Stimulated activated naive CD8-positive, alpha-beta T cell treated with anti-CD3 and anti-CD28 coated beads, Interleukin-15, Interleukin-2, amounts not matched to agents 100 ng/mL and 50 ng/mL, for 24 hours (primary cell): ENCODE data around the gene RAB11A.

Experiments used
- H3K27ac Mint-ChIP-seq: one replicate; pipeline ENCODE4 v1.8.0; 2021; ENCODE audit warnings: mild to moderate bottlenecking, mixed read lengths
- H3K27me3 Mint-ChIP-seq: one replicate; pipeline ENCODE4 v1.8.0; 2021; ENCODE audit warnings: mixed read lengths
- H3K36me3 Mint-ChIP-seq: one replicate; pipeline ENCODE4 v1.8.0; 2021; ENCODE audit warnings: low read depth, mixed read lengths
- H3K4me1 Mint-ChIP-seq: one replicate; pipeline ENCODE4 v1.8.0; 2021; ENCODE audit warnings: low read depth, mixed read lengths
- H3K4me3 Mint-ChIP-seq: one replicate; pipeline ENCODE4 v1.8.0; 2021; ENCODE audit warnings: mild to moderate bottlenecking, mixed read lengths
- H3K9me3 Mint-ChIP-seq: one replicate; pipeline ENCODE4 v1.8.0; 2021; ENCODE audit warnings: mixed read lengths

RAB11A gene

DNA sequence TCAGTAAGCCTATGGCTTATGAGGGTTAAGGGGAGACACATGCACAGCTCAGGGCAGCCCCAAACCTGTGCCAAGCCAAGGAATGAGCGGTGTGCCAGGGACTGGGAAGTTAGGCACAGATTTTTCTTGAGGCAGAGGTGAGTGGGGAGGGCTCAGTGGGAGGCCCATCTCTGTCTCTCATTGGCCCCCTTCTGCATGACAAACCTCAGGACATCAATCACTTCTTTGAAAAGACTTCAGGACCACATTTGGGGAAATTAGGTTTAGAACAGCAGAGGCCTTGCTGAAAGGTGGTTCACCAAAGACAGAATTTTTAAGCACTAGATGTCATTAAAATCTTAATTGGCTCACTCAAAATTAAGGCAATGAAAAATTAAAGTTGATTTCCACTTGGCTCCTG lies 57.2 kb downstream of the RAB11A start:
- Mint-ChIP-seq H3K36me3 (no peaks in the 10 kb centered on the region), H3K9me3 (no peaks in the 10 kb centered on the region), H3K27ac (no peak overlapping the region), H3K4me1 (no peaks in the 10 kb centered on the region), H3K27me3 (no peaks in the 10 kb centered on the region), H3K4me3 (no peak overlapping the region)

DNA sequence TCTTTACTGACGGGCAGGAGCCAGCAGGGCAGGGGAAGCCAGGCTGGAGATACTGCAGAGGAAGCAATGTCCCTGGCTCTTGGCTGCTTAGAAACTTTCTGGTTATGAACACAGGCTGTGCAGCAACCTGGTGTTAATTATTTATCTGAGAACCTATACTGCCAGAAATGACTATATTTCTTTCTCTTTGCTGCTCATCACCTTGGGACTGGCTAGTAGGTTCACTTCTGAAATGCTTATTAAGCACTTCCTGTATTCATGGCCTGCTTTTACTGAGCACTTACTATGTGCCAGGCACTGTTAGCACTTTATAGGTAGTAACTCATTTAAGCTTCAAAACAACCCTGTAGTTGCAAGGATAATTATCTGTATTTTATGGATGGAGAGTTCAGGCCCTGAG lies 57.6 kb downstream of the RAB11A start:
- no peak overlapping the region for H3K27ac Mint-ChIP-seq
- H3K9me3 Mint-ChIP-seq: no peaks in the 10 kb centered on the region
- no peak overlapping the region for H3K4me3 Mint-ChIP-seq
- no peaks in the 10 kb centered on the region for H3K27me3 Mint-ChIP-seq
- H3K36me3 Mint-ChIP-seq: no peaks in the 10 kb centered on the region
- H3K4me1 Mint-ChIP-seq: no peaks in the 10 kb centered on the region

DNA sequence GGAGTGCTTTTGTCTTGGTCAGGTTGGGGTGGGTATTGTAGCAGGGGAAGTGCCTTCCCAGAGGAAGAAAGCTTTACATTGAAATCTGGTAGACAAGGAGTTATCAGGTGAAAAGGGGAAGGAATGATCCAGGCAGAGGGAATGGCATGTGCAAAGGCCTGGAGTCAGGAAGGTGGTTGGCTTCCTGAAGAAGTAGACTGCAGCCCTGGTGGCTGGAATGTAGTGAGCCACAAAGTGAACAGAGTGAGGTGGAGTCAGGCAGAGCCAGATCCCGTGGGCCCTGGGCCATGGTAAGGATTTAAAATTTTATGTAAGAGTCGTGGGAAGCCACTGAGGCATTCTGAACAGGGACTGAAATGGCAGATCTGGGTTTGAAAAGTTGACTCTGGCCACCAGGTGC lies 58.3 kb downstream of the RAB11A start:
- no peaks in the 10 kb centered on the region for H3K27me3 Mint-ChIP-seq
- no peaks in the 10 kb centered on the region for H3K36me3 Mint-ChIP-seq
- no peaks in the 10 kb centered on the region for H3K4me1 Mint-ChIP-seq
- no peaks in the 10 kb centered on the region for H3K9me3 Mint-ChIP-seq
- H3K27ac Mint-ChIP-seq: no peak overlapping the region
- no peak overlapping the region for H3K4me3 Mint-ChIP-seq

DNA sequence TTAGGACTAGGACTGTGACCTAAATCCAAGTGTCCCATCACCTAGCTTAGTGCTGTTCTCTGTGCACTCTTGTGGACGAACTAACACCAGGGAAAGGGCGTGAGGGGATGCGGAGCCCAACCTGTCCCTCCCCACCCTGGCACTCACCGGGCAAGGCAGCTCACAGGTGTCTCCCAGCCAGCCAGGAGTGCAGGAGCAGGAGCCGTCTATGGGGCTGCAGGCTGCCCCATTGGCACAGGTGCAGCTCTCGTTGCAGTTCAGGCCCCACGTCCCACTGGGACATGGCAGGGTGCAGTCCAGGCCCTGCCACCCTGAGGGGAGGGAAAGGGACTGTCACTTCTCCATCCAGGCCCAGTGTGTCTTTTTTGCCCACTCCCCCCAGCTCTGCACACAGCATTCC lies 60.3 kb downstream of the RAB11A start:
- H3K27me3 Mint-ChIP-seq: no peaks in the 10 kb centered on the region
- H3K9me3 Mint-ChIP-seq: no peaks in the 10 kb centered on the region
- H3K4me1 Mint-ChIP-seq: no peaks in the 10 kb centered on the region
- no peaks in the 10 kb centered on the region for H3K36me3 Mint-ChIP-seq
- no peak overlapping the region for H3K27ac Mint-ChIP-seq
- H3K4me3 Mint-ChIP-seq: no peak overlapping the region

DNA sequence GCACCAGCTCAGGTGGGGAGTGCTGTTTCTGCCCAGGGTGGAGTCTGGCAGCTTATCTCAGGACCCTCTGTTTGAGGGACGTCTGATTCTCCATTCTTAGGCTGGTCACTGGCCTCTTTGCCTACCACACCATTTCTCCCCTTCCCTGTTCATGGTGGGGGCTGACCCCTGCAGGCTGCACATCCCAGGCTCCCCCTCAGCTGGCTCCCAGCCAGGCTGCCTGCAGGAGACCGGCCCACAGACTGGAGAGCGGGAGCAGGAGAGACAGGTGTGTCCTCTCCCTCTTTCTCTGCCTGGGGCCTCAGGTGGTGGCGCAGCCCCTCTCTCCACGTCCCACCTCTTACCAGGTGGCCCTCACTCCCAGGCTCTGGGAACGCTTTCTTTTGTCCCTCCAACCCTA lies 60.8 kb downstream of the RAB11A start:
- no peaks in the 10 kb centered on the region for H3K9me3 Mint-ChIP-seq
- no peaks in the 10 kb centered on the region for H3K4me1 Mint-ChIP-seq
- no peaks in the 10 kb centered on the region for H3K27me3 Mint-ChIP-seq
- no peak overlapping the region for H3K4me3 Mint-ChIP-seq
- H3K36me3 Mint-ChIP-seq: no peaks in the 10 kb centered on the region
- no peak overlapping the region for H3K27ac Mint-ChIP-seq

DNA sequence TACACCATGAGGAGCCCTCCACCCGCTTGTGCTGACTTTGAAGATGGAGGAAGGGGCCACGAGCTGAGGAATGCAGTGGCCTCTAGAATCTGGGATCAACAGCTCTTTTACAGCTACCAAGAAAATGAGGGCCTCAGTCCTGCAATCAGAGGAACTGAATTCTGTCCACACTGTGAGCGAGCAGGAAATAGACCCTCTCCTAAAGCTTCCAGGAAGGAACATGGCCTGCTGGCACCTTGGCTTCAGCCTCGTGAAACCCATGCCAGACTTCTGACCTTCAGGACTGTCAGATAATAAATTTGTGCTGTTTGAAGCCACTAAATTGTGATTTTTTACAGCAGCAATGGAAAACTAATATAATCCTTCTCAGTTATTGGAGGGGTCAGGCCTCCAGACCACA lies 61.9 kb downstream of the RAB11A start:
- Mint-ChIP-seq H3K4me1 (no peaks in the 10 kb centered on the region), H3K9me3 (no peaks in the 10 kb centered on the region), H3K36me3 (no peaks in the 10 kb centered on the region), H3K27ac (no peak overlapping the region), H3K4me3 (no peak overlapping the region), H3K27me3 (no peaks in the 10 kb centered on the region)

DNA sequence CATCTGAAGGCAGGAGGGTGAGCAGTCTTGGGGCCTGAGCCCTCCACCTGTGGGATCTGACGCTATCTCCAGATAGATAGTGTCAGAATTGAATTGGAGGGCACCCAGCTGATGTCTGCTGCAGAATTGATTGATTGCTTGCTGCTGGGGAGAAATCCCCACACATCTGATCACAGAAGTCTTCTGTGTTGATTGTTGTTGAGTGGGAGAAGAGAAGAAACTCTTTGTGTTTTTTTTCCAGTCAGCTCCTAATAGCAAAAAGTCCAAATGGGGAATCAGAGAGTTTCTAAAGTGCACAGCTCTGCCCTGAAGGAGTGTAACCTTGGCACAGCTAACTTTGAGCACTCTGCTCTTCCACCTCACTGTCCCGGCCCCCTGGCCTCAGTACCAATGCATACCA lies 66.1 kb downstream of the RAB11A start:
- H3K36me3 Mint-ChIP-seq: no peaks in the 10 kb centered on the region
- H3K9me3 Mint-ChIP-seq: no peaks in the 10 kb centered on the region

DNA sequence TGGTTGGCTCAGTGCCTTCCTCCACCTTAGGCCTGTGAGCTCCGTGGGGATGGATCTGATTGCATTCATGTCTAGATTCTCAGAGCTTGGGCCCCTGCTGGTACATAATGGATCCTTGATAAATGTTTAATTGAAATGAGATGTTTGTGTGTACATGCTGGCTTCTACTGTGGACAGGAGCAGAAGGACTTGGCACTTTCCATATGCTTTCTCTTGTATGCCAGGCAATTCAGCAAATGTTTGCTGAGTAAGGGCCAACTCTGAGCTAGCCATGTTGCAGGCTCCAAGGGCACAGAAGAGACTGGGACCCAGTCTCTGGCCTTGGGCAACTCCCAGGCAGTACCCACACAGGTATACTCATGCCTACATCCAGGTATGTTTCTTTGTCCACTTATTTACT lies 67.0 kb downstream of the RAB11A start:
- Mint-ChIP-seq H3K4me1 (no peaks in the 10 kb centered on the region), H3K4me3 (no peak overlapping the region), H3K27ac (no peak overlapping the region), H3K9me3 (no peaks in the 10 kb centered on the region), H3K27me3 (no peaks in the 10 kb centered on the region), H3K36me3 (no peaks in the 10 kb centered on the region)

More for the DNA sequence above, 66.1 kb downstream of the RAB11A start:
- H3K4me1 Mint-ChIP-seq: no peaks in the 10 kb centered on the region
- no peak overlapping the region for H3K4me3 Mint-ChIP-seq
- no peak overlapping the region for H3K27ac Mint-ChIP-seq
- no peaks in the 10 kb centered on the region for H3K27me3 Mint-ChIP-seq

DNA sequence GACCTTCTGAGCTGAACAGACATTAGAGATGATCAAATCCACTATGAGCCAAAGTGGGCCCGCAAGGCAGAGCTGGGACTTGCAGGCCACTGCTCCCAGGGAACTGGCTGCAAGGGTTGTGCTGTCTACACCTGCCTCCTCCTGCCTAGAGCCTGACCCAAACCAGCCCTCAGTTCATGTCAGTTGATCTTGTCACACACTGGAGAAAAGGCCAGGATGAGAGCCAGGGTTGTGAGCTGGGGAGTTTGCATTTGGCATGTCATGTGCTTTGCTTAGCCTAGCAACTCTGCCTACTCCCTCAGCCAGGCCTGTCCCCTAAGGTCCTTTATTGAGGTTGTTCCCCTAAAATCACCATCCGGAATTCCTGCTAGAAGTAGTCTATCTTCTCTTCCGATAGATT lies 67.8 kb downstream of the RAB11A start:
- no peak overlapping the region for H3K4me3 Mint-ChIP-seq
- H3K27ac Mint-ChIP-seq: no peak overlapping the region
- peaks cover 1% of the 10 kb centered on the region for H3K4me1 Mint-ChIP-seq
- no peaks in the 10 kb centered on the region for H3K27me3 Mint-ChIP-seq
- H3K36me3 Mint-ChIP-seq: no peaks in the 10 kb centered on the region
- H3K9me3 Mint-ChIP-seq: no peaks in the 10 kb centered on the region

DNA sequence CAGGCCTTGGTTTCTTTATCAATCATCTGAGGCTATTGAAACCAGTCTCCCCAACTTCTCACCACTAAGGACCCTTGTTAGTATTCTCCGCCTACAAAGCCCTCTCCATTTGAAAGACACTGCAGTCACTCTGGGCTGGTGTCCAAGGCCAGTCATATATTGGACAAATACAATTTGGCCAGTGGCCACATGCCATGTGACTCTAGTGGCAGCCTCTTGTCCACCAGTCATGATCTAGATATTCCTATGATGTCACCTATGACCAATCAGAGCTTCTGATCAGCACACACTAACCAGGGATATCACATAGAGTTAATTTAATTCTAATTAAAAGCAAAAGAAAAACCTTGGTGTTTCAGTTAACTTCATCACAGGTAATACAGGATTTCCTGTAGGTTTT lies 68.2 kb downstream of the RAB11A start:
- Mint-ChIP-seq H3K27ac (no peak overlapping the region), H3K36me3 (no peaks in the 10 kb centered on the region), H3K9me3 (no peaks in the 10 kb centered on the region), H3K4me1 (peaks cover 6% of the 10 kb centered on the region), H3K4me3 (no peak overlapping the region), H3K27me3 (no peaks in the 10 kb centered on the region)

DNA sequence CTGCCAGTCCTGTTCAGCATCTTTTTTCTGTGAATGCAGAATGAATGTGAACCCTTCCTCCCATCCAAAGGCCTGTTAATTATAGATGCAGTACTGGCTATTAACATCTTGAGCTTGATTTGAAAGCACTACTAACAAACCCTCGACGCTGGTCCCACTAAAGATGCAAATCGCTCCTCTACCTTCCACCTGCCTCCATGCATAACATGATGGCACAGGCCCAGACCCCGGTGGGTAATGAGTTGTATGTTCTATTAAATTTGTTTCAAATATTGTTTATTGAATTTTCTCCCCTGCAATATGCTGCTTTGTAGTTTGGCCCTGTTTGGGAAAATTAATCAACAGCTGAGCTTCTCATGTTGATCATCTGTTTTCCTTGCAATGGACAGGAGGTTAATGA lies 69.3 kb downstream of the RAB11A start:
- no peak overlapping the region for H3K4me3 Mint-ChIP-seq
- H3K4me1 Mint-ChIP-seq: peaks cover 7% of the 10 kb centered on the region
- no peaks in the 10 kb centered on the region for H3K36me3 Mint-ChIP-seq
- no peaks in the 10 kb centered on the region for H3K9me3 Mint-ChIP-seq
- no peak overlapping the region for H3K27ac Mint-ChIP-seq
- no peaks in the 10 kb centered on the region for H3K27me3 Mint-ChIP-seq

DNA sequence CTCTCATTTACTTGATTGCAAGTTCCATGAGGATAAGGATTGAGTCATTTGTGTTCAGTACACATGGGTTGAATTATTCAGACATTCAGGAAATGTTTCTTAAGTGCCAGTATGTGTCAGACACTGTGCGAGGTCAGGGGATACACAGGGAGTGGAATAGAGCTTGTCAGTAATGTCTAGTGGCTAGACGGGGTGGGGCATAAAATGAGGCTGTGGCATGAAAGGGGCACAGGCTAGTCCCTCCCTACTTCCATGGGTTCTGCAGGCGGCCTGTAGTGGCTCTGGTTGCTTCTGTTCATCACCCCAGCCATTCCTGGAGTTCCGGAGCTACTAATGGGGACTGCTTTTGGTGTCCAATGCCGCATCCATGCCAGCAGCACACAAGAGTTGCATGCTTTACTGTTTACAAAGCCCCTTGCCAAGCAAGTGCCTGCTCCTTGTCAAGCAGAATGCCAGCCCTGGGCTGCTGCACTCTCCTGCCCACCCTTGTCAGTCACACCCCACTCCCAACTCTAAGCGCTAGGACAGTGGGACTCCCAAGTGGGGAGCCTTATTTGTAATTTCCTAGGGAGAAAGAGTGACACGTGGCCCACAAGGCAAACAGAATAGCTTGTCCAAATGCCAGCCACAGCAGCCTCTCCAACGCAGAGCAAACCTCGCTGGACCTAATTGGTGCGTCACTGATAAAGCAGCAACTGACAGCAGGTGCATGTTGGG lies 70.8 kb downstream of the RAB11A start:
- no peak overlapping the region for H3K4me3 Mint-ChIP-seq
- H3K27ac Mint-ChIP-seq: no peak overlapping the region
- peaks cover 7% of the 10 kb centered on the region for H3K4me1 Mint-ChIP-seq
- no peaks in the 10 kb centered on the region for H3K27me3 Mint-ChIP-seq
- H3K36me3 Mint-ChIP-seq: no peaks in the 10 kb centered on the region
- no peaks in the 10 kb centered on the region for H3K9me3 Mint-ChIP-seq

DNA sequence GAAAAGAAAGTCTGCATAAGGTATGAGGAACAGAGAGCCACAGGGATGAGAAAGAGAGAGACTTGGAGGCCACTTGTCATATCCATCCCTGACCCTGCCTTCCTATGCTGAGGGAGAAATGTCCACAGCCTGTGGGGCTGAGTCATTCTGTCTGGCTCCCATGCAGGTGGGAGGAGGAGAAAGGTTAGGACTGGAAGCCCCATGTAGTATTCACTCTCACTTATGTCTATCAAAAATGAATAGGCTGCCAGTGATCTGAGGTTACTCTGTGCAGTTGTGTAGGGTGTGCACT lies 71.3 kb downstream of the RAB11A start:
- H3K36me3 Mint-ChIP-seq: no peaks in the 10 kb centered on the region
- H3K4me3 Mint-ChIP-seq: no peak overlapping the region
- H3K9me3 Mint-ChIP-seq: no peaks in the 10 kb centered on the region
- H3K4me1 Mint-ChIP-seq: peaks cover 7% of the 10 kb centered on the region
- no peak overlapping the region for H3K27ac Mint-ChIP-seq
- H3K27me3 Mint-ChIP-seq: no peaks in the 10 kb centered on the region
